ENCODE measurements around the gene CRHBP.
"Not testable (repeated sequence)": the region's sequence is repeated elsewhere in the genome, so short reads cannot be mapped to it uniquely, and the experiment has no call there.

CRHBP gene

GRCh38 chr5:76958991-76959767 lies 6.3 kb downstream of the CRHBP start:
- DNase-seq (ENCODE audit: low read depth), result no peak

DNA sequence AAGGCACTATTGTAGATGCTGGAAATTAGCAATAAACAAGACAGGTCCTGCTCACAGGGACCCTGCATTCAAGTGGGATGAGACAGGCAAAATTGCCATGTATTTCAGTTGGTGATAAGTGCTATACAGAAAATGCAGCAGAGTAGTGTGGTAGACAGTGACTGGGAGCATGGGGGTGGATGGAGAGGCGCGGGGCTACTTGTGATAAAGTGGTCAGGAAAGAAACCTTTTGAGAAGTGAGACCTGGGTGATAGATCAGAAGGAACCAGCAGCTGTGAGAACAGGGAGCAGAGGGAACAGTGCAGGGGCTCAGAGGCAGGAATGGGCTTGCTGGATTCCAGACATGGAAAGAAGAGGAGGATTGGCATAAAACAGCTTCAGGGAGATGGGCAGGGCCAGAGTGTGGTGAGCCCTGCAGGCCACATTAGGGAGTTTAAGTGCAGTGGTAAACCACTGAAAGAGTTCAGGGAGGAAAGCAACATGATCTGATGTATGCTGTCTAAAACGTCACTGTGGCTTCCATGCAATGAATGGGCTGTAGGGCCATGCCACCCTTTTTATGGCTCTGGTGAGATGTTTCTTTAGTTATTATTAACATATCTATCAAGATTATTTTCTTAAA lies 7.3 kb downstream of the CRHBP start:
- DNase-seq (ENCODE audit: low read depth), result no peak

DNA sequence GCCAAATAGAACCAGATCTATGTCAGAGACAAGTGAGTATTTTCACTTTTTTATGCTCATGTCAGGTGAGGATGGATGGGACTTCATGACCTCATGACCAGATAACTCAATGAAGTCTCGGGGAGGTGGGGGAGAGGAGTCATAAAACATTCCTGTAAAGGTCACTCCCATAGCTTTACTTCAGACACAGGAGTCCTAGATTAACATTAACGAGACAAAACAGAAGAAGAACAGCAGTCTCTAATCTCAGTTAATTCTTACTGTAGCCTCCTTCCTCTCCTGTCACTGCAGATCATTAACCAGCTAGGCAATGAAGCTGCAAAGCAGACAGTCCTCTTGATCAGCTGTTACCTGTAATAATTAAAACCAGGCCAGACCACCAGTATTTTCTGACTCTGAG lies 11.2 kb downstream of the CRHBP start:
- no peak for DNase-seq (ENCODE audit: low read depth)

GRCh38 chr5:76971511-76971910 lies 18.7 kb downstream of the CRHBP start:
- DNase-seq (ENCODE audit: low read depth), result no peak

GRCh38 chr5:76972689-76973088 lies 19.8 kb downstream of the CRHBP start:
- DNase-seq (ENCODE audit: low read depth), result no peak

DNA sequence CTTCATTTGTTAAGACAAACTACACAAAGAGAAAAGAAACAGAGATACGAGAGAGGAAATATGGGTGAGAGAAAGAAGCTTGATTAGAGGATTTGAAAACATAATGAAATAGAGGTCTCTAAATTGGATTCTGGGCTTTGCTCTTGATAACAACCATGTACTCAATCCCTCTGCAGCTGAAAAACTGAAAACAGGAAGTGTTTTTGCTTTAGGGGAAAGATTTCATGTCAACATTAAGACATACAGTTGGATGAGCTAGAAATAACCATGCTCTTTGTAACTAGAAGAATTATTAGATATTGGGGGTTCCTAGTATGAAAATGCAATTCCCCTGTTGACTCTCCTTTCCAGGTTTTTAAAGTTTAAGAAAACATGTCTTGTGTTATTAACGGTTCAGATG lies 21.9 kb downstream of the CRHBP start:
- DNase-seq (ENCODE audit: low read depth), result no peak

GRCh38 chr5:76978869-76979268 lies 26.0 kb downstream of the CRHBP start:
- DNase-seq (ENCODE audit: low read depth), result no peak

DNA sequence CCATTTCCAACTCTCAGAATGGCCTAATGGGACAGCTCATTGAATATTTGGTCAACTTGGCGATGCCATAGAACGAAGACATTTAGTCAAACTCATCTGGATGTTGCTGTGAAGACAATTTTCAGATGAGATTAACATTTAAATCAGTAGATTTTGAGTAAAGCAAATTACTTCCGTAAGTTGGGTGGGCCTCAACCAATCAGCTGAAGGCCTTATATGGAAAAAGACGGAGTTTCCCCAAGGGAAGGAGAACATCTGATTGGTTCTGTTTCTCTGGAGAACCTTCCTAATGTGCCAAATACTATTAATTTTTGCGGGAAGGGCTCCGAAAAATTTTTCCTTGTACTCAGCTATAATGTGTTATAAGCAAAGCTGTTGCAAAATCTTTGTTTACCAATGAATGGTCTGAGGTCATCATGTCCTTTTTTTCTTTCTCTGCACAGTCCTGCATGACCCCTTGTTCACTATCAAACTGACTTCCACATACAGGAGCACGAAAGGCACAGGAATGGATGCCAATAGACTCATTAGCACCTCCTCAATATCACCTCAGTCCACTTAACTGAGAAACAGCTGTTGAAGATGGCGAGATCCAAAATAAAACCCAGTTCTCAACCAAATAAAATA lies 27.8 kb downstream of the CRHBP start:
- no peak for DNase-seq (ENCODE audit: low read depth)

DNA sequence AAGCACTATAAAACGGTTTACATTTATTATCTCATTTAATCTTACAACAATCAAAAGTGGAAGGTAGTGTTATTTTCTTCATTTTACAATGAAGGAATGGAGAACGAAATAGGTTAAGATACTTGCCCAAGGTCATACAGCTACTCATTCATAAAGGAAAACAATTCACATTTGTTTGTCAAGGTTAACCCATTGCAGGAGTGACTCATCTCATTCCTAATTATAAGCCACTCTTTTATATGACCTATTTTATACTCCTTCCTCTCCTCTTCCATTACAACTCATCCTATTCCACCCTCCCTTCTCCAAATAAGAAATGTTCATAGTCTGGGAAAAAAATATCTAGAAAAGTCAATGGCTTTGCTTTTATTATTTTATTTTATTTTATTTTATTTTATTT lies 29.6 kb downstream of the CRHBP start:
- DNase-seq (ENCODE audit: low read depth), result no peak

- DNase-seq (ENCODE audit: low read depth), result no peak
Observed at GRCh38 chr5:76983468-76983867, 30.6 kb downstream of the CRHBP start.

DNA sequence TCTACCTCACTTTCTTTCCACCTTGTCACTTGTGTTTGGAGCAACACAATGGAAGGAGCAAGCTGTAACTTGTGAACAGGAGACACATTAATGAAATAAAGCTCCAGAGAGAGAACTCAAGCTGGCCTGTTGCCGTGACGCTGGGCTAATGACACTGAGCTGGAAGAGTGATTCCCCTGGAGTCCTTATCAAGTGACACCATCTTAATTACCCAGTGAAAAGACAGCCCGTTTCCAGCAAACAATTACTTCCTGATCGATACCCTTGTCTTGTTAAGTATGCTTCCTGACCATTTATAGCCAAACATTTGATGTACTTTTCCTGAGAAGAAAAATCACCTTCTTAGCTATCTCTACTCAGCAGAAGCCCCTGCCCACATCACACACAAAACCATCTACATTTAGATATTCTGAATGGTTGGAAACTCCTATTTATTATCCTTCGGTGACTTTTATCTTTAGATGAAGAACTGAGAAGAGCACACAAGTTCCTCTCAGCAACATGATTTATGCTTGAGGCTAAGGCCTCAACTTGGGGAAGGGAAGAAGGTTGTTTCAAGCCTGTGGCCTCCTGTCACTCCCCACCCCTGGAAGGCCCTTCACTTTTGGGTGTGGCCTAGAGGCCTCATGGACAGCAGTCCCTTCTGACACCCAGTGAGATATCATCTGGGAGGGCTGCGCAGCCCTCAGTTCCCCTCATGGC lies 34.1 kb downstream of the CRHBP start:
- DNase-seq (ENCODE audit: low read depth), result no peak

- DNase-seq (ENCODE audit: low read depth), result no peak
Observed at GRCh38 chr5:76990899-76991459, 38.1 kb downstream of the CRHBP start.

DNA sequence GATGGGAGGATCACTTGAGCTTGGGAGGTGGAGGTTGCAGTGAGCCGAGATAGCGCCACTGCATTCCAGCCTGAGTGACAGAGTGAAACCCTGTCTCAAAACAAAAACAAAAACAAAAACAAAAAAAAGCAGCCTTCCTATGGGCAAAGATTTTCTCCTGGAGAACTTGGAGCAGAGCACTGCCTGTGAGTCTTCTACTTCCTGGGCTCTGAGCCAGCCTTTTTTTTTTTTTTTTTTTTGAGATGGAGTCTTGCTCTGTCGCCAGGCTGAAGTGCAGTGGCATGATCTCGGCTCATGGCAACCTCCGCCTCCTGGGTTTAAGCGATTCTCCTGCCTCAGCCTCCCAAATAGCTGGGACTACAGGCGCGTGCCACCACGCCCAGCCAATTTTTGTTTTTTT lies 40.6 kb downstream of the CRHBP start:
- not testable (repeated sequence) for DNase-seq (ENCODE audit: low read depth)

DNA sequence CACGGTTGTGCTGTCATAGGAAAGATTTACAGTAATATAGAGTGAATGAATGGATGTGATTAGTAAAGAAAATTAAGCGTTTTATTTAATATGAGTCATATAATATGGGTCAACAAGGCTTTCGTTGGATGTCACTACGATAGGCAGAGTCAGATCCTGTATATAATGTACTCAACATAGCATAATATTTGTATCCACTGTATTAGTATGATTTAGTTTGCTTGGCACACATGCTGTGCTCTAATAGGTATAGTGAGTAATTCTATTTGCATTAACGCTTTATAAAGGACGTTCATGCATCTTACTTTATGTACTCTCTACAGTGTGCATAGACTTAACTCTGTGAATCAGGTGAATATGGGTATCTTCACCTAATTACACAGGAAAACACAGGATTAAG lies 41.5 kb downstream of the CRHBP start:
- no peak for DNase-seq (ENCODE audit: low read depth)

GRCh38 chr5:76998251-76998650 lies 45.4 kb downstream of the CRHBP start:
- DNase-seq (ENCODE audit: low read depth), result not testable (repeated sequence)

DNA sequence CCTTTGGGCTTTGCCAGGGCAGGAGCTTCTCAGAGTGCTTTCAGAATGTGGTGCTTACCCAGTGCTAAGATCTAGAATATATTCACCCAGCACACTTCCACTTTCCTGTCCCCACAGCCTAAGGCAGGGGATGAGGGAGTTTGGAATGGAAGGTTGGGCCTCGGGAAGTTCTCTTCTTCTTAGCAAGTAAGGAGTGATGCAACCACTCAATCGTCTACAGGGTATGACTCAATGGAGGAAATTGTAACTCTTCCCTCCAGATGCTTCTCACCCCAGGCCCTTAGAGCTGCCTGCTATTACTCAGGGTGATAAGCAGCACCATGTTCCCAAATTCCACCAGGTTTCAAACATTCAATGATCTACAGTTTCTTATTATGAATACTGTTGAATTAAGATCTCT lies 46.6 kb downstream of the CRHBP start:
- DNase-seq (ENCODE audit: low read depth), result no peak

DNA sequence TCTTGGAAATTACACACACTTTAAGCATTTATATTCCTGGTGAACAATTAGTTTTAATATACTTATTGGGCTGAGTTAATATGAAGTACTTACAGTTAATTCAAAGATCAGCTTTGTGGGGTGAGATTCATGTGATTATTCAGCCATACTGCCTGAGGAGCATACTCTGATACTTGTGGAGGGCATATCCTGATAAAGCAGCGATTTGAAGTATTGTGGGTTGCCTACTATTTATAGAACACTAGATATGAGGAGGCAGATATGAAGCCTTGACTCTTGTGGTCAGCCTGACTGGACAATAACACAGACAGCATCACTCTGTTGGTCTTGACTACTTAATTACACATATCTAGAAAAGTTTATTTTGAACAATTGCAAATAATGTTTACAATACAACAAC lies 50.4 kb downstream of the CRHBP start:
- DNase-seq (ENCODE audit: low read depth), result no peak

GRCh38 chr5:77006124-77006523 lies 53.3 kb downstream of the CRHBP start:
- no peak for DNase-seq (ENCODE audit: low read depth)

DNA sequence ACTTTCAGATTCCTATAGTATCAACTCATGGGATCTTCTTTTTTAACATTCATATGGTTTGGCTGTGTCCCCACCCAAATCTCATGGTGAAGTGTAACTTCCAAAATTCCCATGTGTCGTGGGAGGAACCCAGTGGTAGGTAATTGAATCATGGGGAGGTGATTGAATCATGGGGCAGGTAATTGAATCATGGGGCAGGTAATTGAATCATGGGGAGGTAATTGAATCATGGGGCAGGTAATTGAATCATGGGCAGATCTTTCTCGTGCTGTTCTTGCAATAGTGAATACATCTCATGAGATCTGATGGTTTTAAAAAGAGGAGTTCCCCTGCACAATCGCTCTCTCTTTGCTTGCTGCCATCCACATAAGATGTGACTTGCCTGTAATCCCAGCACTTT lies 55.6 kb downstream of the CRHBP start:
- DNase-seq (ENCODE audit: low read depth), result no peak

- DNase-seq (ENCODE audit: low read depth), result no peak
Observed at GRCh38 chr5:77010243-77010642, 57.4 kb downstream of the CRHBP start.

DNA sequence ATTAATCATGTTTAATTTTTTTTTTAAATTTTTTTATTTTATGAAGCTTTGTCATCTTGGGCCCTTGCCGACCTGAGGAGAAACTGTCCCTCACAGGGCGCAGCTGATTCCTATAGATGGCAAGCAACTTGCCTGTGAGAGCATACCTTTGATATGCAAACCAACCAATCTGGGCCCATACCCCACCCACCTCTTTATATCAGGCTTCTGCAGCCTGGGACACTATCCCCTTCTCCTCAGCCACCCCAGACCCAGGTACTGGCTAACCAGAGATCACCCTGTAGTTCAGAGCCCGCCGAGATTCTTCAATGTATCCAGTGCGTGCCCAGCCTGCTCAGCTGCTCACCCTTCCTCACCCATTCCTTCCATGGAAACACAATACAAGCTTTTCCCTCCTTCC lies 58.7 kb downstream of the CRHBP start:
- no peak for DNase-seq (ENCODE audit: low read depth)

DNA sequence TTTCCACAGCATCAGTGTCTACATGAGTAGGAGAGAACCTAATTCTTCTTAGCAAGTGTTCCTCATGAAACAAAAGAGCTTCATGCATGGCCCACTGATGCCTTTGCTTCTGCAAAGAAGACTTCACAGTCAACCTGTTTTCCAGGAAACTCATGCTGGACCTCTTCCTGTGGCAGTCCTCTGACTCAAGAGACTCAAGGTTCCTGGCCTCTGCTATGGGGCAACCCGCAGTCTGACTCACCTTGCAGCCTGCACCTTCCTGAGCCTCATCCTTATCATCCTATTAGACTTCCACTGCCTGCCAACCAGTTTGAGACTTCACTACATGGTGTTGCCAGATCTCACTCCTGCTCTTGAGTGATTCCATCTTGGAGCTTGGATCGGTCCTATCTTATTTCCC lies 59.8 kb downstream of the CRHBP start:
- no peak for DNase-seq (ENCODE audit: low read depth)

All from stimulated activated CD4-positive, alpha-beta T cell treated with anti-CD3 and anti-CD28 coated beads, Interleukin-2, amount 100 ng/mL, for 4 hours (primary cell).